HepG2 (cell line): Measurements from ENCODE around the gene CACNA1C. TPM values are rescaled to one million over a fixed set of nuclear protein-coding genes. Genes with fewer than 3 reads are reported as not detected.

Source experiments
- ATAC-seq: fragments of 200-7000 bp; cut with Tn5 transposase; 3 replicates; pipeline ENCODE4 v1.9.1; 2020; ENCODE audit warnings: mild to moderate bottlenecking, moderate library complexity
- BruUV-seq: library from RNA; stranded (reverse); fragments of 400-500 nt; replicated peaks from 2 replicates; lab custom pipeline; 2021; lab: Mats Ljungman, UMichigan
- CTCF ChIA-PET: fragments of 300-600 bp; formaldehyde crosslinking; extraction: SDS; loops from one replicate; lab custom pipeline; 2021; ENCODE audit warnings: low total read pairs, inconsistent platforms, low intra/inter-chr PET ratio; lab: Yijun Ruan, JAX
- POLR2A ChIA-PET: fragments of 350-600 bp; sonication (Branson Sonifier 250); formaldehyde crosslinking; loops from one replicate; lab custom pipeline; 2020; ENCODE audit warnings: antibody characterized with exemption, inconsistent platforms; lab: Yijun Ruan, JAX
- DNase-seq: peaks from one replicate; pipeline ENCODE4 v3.0.0-alpha.2; 2015; ENCODE audit warnings: low spot score
- FAIRE-seq: peaks from 3 replicates; lab custom pipeline; 2011; peaks lifted over from hg19 to GRCh38; lab: Jason Lieb, UNC
- H2AFZ ChIP-seq: one replicate; pipeline ENCODE4 v1.6.1; 2011; ENCODE audit warnings: low read length, inconsistent platforms
- H3K27ac ChIP-seq: fragments of 300-600 bp; 3 replicates; pipeline ENCODE4 v1.8.0; 2011; ENCODE audit warnings: mixed run types, mild to moderate bottlenecking, mixed read lengths, low read length, inconsistent platforms; ENCODE audit not compliant: insufficient read depth; ENCODE audit errors: extremely low read length
- H3K27me3 ChIP-seq, 2 experiments: fragments of 200-600 bp in 1 of 2; 2 replicates in 1 of 2; 3 replicates in 1 of 2; pipeline versions ENCODE4 v1.6.0 to v1.8.0; 2011; ENCODE audit warnings: low read length in 2 of 2, mild to moderate bottlenecking in 2 of 2, moderate library complexity in 2 of 2, inconsistent platforms in 1 of 2; ENCODE audit not compliant: insufficient read depth in 2 of 2, control insufficient read depth in 1 of 2
- H3K36me3 ChIP-seq, 2 experiments: fragments of 200-600 bp in 1 of 2; replicated peaks in 1 of 2; 2 replicates in 1 of 2; 3 replicates in 1 of 2; pipeline versions ENCODE4 v1.5.1 to v1.8.0; 2011; ENCODE audit warnings: low read length in 2 of 2, inconsistent platforms in 1 of 2; ENCODE audit not compliant: insufficient read depth in 2 of 2, control insufficient read depth in 1 of 2
- H3K4me1 ChIP-seq: 2 replicates; pipeline ENCODE4 v1.5.1; 2012; ENCODE audit warnings: low read length, inconsistent platforms; ENCODE audit not compliant: insufficient read depth
- H3K4me2 ChIP-seq: 2 replicates; pipeline ENCODE4 v1.6.0; 2011; ENCODE audit warnings: low read depth, low read length, inconsistent platforms
- H3K4me3 ChIP-seq, 3 experiments: fragments of 200-600 bp in 1 of 3; sonication (generic), shearing (Covaris generic) in 1 of 3; replicated peaks in 1 of 3; 2 replicates each; pipeline ENCODE4 v1.5.1; 2011 to 2016; ENCODE audit warnings: low read length in 3 of 3, inconsistent platforms in 2 of 3, low read depth in 2 of 3, mild to moderate bottlenecking in 2 of 3, control low read depth in 1 of 3, mixed read lengths in 1 of 3; ENCODE audit not compliant: insufficient read depth in 1 of 3
- H3K79me2 ChIP-seq: one replicate; pipeline ENCODE4 v1.6.1; 2011; ENCODE audit warnings: low read length, inconsistent platforms; ENCODE audit not compliant: insufficient read depth
- H3K9ac ChIP-seq: 2 replicates; pipeline ENCODE4 v1.6.0; 2011; ENCODE audit warnings: mild to moderate bottlenecking, low read depth, low read length, inconsistent platforms; ENCODE audit not compliant: insufficient read depth
- H3K9me3 ChIP-seq: 2 replicates; pipeline ENCODE4 v1.5.1; 2012; ENCODE audit warnings: mild to moderate bottlenecking, low read length
- H4K20me1 ChIP-seq: 2 replicates; pipeline ENCODE4 v1.6.0; 2011; ENCODE audit warnings: inconsistent platforms, mild to moderate bottlenecking, low read length, moderate library complexity; ENCODE audit not compliant: insufficient read depth
- CREB1 ChIP-seq, 2 experiments: fragments of 450-650 bp in 1 of 2; IDR thresholded peaks; 2 replicates each; pipeline ENCODE4 v1.6.1; 2016 to 2017; ENCODE audit warnings: control low read depth in 1 of 2, mild to moderate bottlenecking in 1 of 2, missing compliant biosample characterization in 1 of 2, missing genetic modification characterization in 1 of 2
- ZBTB38 ChIP-seq: sonication (generic); formaldehyde crosslinking; IDR thresholded peaks from 2 replicates; pipeline ENCODE4 v1.5.1; 2020; ENCODE audit warnings: mild to moderate bottlenecking, missing genetic modification reagents
- WGBS: methylation state at CpG from one replicate; pipeline ENCODE4 v1.1.6; 2017; ENCODE audit warnings: low lambda C conversion rate; 5-methylcytosine and 5-hydroxymethylcytosine counted together
- in situ Hi-C: cut with HindIII; loops from 2 replicates; pipeline ENCODE4 v1.10.0; 2017; ENCODE audit warnings: low pct_unique_long_range_greater_than_20kb; ENCODE audit not compliant: extremely low pct_ligation_motif_present
- intact Hi-C: fragments of 100-400 bp; cut with micrococcal nuclease; formaldehyde crosslinking; loops from one replicate; pipeline ENCODE4 v1.10.0; 2022; ENCODE audit not compliant: unreplicated experiment
- polyA plus RNA-seq, 8 experiments: library from polyadenylated mRNA; depleted of rRNA in 3 of 8; stranded (reverse) in 7 of 8; unstranded in 1 of 8; fragments of >200 nt; fragmentation: Illumina TruSeq in 4 of 8; extraction: Trizol in 4 of 8; gene quantifications; 2 replicates each; pipeline versions ENCODE4 v1.2.1 to v1.2.3, GENCODE V29; 2011 to 2016; ENCODE audit warnings: low read depth in 4 of 8, missing spikeins in 1 of 8, mixed read lengths in 1 of 8; ENCODE audit not compliant: insufficient read depth in 1 of 8
- total RNA-seq, 5 experiments: library from RNA; depleted of rRNA; stranded (reverse); fragments of >200 nt; fragmentation: Illumina TruSeq; extraction: Trizol; gene quantifications; 2 replicates each; pipeline ENCODE4 v1.2.3, GENCODE V29; 2016; ENCODE audit warnings: low read depth in 1 of 5
- TF ChIP-seq, protein P1 (sequence below): IDR thresholded peaks from 2 replicates; pipeline ENCODE4 v1.4.0; 2020; ENCODE audit warnings: mild to moderate bottlenecking, missing genetic modification reagents
- TF ChIP-seq, protein P2 (sequence below): sonication (generic); IDR thresholded peaks from 2 replicates; pipeline ENCODE4 v1.6.1; 2016; ENCODE audit warnings: low read depth, borderline replicate concordance
- TF ChIP-seq, protein P3 (sequence below): sonication (generic); formaldehyde crosslinking; IDR thresholded peaks from 2 replicates; pipeline ENCODE4 v1.4.0; 2020; ENCODE audit warnings: low read depth, mild to moderate bottlenecking, missing genetic modification reagents

CACNA1C gene
- total and polyA plus RNA-seq, 2 of the 13 experiments (the other 11 are each of a cell fraction or from before 2014, with no cell fraction given), result not detected

DNA sequence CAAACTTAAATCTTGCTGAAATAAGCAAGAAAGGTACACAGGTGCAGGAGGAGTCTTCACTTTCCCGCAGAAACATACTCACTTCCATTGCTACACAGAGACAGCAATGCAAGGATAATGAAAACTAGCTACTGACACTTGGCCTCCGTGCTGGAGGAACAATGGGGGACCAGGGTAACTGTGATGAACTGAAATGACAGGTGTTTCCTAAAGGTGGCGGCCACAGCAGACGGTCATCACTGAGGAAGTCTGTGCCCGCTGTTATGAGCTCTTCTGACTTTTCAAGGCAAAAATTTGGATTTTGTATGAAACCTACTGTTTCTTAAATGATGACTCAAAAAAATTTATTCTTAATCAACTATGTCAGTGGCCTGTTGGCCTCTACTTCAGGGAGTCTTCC, 189.4 kb downstream of the CACNA1C start (continued):
- TF ChIP-seq, protein P1, sequence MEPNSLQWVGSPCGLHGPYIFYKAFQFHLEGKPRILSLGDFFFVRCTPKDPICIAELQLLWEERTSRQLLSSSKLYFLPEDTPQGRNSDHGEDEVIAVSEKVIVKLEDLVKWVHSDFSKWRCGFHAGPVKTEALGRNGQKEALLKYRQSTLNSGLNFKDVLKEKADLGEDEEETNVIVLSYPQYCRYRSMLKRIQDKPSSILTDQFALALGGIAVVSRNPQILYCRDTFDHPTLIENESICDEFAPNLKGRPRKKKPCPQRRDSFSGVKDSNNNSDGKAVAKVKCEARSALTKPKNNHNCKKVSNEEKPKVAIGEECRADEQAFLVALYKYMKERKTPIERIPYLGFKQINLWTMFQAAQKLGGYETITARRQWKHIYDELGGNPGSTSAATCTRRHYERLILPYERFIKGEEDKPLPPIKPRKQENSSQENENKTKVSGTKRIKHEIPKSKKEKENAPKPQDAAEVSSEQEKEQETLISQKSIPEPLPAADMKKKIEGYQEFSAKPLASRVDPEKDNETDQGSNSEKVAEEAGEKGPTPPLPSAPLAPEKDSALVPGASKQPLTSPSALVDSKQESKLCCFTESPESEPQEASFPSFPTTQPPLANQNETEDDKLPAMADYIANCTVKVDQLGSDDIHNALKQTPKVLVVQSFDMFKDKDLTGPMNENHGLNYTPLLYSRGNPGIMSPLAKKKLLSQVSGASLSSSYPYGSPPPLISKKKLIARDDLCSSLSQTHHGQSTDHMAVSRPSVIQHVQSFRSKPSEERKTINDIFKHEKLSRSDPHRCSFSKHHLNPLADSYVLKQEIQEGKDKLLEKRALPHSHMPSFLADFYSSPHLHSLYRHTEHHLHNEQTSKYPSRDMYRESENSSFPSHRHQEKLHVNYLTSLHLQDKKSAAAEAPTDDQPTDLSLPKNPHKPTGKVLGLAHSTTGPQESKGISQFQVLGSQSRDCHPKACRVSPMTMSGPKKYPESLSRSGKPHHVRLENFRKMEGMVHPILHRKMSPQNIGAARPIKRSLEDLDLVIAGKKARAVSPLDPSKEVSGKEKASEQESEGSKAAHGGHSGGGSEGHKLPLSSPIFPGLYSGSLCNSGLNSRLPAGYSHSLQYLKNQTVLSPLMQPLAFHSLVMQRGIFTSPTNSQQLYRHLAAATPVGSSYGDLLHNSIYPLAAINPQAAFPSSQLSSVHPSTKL (CRISPR knock-in tag), result no peak
- TF ChIP-seq ZBTB38 (CRISPR knock-in tag), result no peak
- TF ChIP-seq, protein P2, sequence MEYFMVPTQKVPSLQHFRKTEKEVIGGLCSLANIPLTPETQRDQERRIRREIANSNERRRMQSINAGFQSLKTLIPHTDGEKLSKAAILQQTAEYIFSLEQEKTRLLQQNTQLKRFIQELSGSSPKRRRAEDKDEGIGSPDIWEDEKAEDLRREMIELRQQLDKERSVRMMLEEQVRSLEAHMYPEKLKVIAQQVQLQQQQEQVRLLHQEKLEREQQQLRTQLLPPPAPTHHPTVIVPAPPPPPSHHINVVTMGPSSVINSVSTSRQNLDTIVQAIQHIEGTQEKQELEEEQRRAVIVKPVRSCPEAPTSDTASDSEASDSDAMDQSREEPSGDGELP, result no peak
- TF ChIP-seq, protein P3, sequence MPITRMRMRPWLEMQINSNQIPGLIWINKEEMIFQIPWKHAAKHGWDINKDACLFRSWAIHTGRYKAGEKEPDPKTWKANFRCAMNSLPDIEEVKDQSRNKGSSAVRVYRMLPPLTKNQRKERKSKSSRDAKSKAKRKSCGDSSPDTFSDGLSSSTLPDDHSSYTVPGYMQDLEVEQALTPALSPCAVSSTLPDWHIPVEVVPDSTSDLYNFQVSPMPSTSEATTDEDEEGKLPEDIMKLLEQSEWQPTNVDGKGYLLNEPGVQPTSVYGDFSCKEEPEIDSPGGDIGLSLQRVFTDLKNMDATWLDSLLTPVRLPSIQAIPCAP (CRISPR knock-in tag), result no peak

DNA sequence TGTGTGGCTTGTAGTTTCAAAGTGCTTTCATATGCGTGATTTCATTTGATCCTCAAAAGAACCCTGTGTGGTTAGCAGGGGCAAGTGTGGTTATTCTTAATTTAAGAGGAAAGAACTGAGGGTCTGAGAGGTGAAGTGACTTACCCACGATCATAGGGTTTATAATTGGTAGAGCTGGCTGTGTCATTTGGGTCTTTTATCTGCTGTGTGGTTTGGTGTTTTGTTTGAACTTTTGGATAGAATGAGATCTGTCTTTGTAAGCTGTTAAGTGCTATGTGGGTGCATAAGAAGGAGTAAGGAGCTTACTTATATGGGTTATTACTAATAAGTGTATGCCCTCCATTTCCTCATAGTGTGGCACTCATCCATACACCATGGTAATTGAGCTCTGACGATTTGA, 190.0 kb downstream of the CACNA1C start:
- H3K4me1 ChIP-seq, result peaks cover 45% of the 10 kb centered on the region
- CTCF ChIA-PET, result no interaction called here
- no peak for ATAC-seq
- no peaks in the 10 kb centered on the region for H4K20me1 ChIP-seq
- in situ Hi-C loops, result no loop called here
- H3K36me3 ChIP-seq, result no peaks in the 10 kb centered on the region
- intact Hi-C loops, result no loop called here
- TF ChIP-seq CREB1 (IDR thresholded peaks at IDR 0.05) (no peak), CREB1 (CRISPR knock-in tag; IDR thresholded peaks at IDR 0.05) (no peak)
- BruUV-seq, result no TSS peak
- no peak overlapping the region for H3K9ac ChIP-seq
- H3K9me3 ChIP-seq, result no peaks in the 10 kb centered on the region
- DNase-seq, result no peak
- 44% methylated on average over 3 of the region's 3 CpGs for WGBS
- FAIRE-seq, result no peak
- H3K79me2 ChIP-seq, result no peaks in the 10 kb centered on the region
- POLR2A ChIA-PET, result no interaction called here
- H3K27me3 ChIP-seq, result peaks cover 0 to 5% of the 10 kb centered on the region in 2 experiments; a peak in 3 of 5 replicates
- H2AFZ ChIP-seq, result no peak overlapping the region
- H3K4me3 ChIP-seq, result no peak overlapping the region
- no peak overlapping the region for H3K4me2 ChIP-seq
- no peak overlapping the region for H3K27ac ChIP-seq
